PC-3 (cell line): ENCODE data around the gene RAD51D. TPM values are rescaled to one million over a fixed set of nuclear protein-coding genes. Genes with fewer than 3 reads are reported as not detected.

ENCODE experiments used
- ATAC-seq: fragments of 200-7000 bp; cut with Tn5 transposase; 2 replicates; pipeline ENCODE4 v1.9.1; 2020; ENCODE audit warnings: mild to moderate bottlenecking, moderate library complexity
- BruUV-seq: library from RNA; stranded (reverse); fragments of 400-500 nt; replicated peaks from 2 replicates; lab custom pipeline; 2021; lab: Mats Ljungman, UMichigan
- CTCF ChIA-PET: fragments of 300-600 bp; sonication (Branson Sonifier 250); formaldehyde crosslinking; loops from one replicate; lab custom pipeline; 2022; ENCODE audit warnings: antibody characterized with exemption; lab: Charles Lee
- POLR2A ChIA-PET: fragments of 300-600 bp; sonication (Branson Sonifier 250); formaldehyde crosslinking; loops from one replicate; lab custom pipeline; 2022; ENCODE audit warnings: antibody characterized with exemption; ENCODE audit not compliant: unreplicated experiment; lab: Charles Lee
- DNase-seq: peaks from one replicate; pipeline ENCODE4 v3.0.0-alpha.2; 2015
- H2AFZ ChIP-seq: fragments of 300-600 bp; sonication (generic); 2 replicates; pipeline ENCODE4 v1.6.0; 2016; ENCODE audit warnings: antibody characterized with exemption, low read length
- H3F3A ChIP-seq: fragments of 300-600 bp; sonication (generic); one replicate; pipeline ENCODE4 v1.6.0; 2017; ENCODE audit warnings: antibody characterized with exemption, low read length, control low read depth, mild to moderate bottlenecking; ENCODE audit not compliant: unreplicated experiment
- H3K27ac ChIP-seq: fragments of 300-600 bp; sonication (generic); 2 replicates; pipeline ENCODE4 v1.5.1; 2016; ENCODE audit warnings: mild to moderate bottlenecking, low read length
- H3K27me3 ChIP-seq: fragments of 300-600 bp; sonication (generic); 2 replicates; pipeline ENCODE4 v1.6.1; 2016; ENCODE audit warnings: low read length, mixed read lengths
- H3K36me3 ChIP-seq: fragments of 300-600 bp; sonication (generic); 2 replicates; pipeline ENCODE4 v1.6.1; 2016; ENCODE audit warnings: low read depth, mixed run types, low read length, mixed read lengths
- H3K4me1 ChIP-seq: fragments of 300-600 bp; sonication (generic); 2 replicates; pipeline ENCODE4 v1.5.1; 2016; ENCODE audit warnings: low read length; ENCODE audit not compliant: insufficient read depth
- H3K4me2 ChIP-seq: fragments of 300-600 bp; sonication (generic); 2 replicates; pipeline ENCODE4 v1.6.0; 2016; ENCODE audit warnings: low read length
- H3K4me3 ChIP-seq: fragments of 300-600 bp; sonication (generic); 2 replicates; pipeline ENCODE4 v1.5.1; 2016; ENCODE audit warnings: mild to moderate bottlenecking, low read length, mixed read lengths
- H3K79me2 ChIP-seq: fragments of 300-600 bp; sonication (generic); 2 replicates; pipeline ENCODE4 v1.6.1; 2017; ENCODE audit warnings: low read length, mixed read lengths
- H3K9ac ChIP-seq: fragments of 300-600 bp; sonication (generic); 2 replicates; pipeline ENCODE4 v1.6.0; 2016; ENCODE audit warnings: mild to moderate bottlenecking, low read length
- H3K9me2 ChIP-seq: fragments of 300-600 bp; sonication (generic); replicated peaks from 2 replicates; pipeline ENCODE4 v1.6.1; 2016; ENCODE audit warnings: mixed run types, low read length, mixed read lengths
- H3K9me3 ChIP-seq: fragments of 300-600 bp; sonication (generic); 2 replicates; pipeline ENCODE4 v1.6.1; 2016; ENCODE audit warnings: low read length, mixed read lengths
- H4K20me1 ChIP-seq: fragments of 300-600 bp; sonication (generic); 2 replicates; pipeline ENCODE4 v1.6.1; 2016; ENCODE audit warnings: low read length, mixed read lengths
- EZH2 ChIP-seq: fragments of 300-600 bp; sonication (generic); IDR thresholded peaks from one replicate; pipeline ENCODE4 v1.6.1; 2017; ENCODE audit warnings: antibody characterized with exemption, mild to moderate bottlenecking, low read length; ENCODE audit not compliant: unreplicated experiment
- EZH2phosphoT487 ChIP-seq: fragments of 300-600 bp; sonication (generic); IDR thresholded peaks from 2 replicates; pipeline ENCODE4 v1.6.1; 2018; ENCODE audit warnings: mild to moderate bottlenecking, antibody characterized with exemption, low read length, borderline replicate concordance
- intact Hi-C: fragments of 100-400 bp; cut with micrococcal nuclease; formaldehyde crosslinking; loops from 2 replicates; pipeline ENCODE4 v1.9.0; 2023
- total RNA-seq: library from RNA; depleted of rRNA; stranded (reverse); fragments of >200 nt; gene quantifications from 2 replicates; pipeline ENCODE4 v1.2.3, GENCODE V29; 2014
- TF ChIP-seq, protein P1 (sequence below): fragments of 300-600 bp; sonication (generic); conservative IDR thresholded peaks from 2 replicates; pipeline ENCODE4 v1.5.1; 2017; ENCODE audit warnings: antibody characterized with exemption, low read depth, mild to moderate bottlenecking, low read length

RAD51D gene
- total RNA-seq, 1 experiment from 2014 or later = 10.7 TPM

DNA sequence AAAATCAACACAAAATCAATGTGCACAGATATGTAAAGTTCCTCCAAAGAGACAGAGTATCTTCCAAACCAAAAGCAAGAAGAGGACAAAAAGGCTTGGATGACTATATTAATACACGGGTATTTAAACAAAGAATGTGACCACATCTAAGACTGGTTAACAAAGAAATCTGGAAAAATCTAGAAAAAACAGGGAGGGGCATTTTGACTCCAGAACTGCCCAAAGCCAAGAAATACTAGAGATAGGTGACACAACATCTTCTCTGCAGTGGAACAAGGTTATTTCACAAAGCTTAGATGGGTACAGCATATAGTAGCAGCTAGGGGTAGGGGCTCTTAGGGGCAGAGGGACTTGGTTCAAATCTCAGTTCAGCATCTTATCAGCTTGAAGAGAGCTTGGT is 66.5 kb downstream of the RAD51D start:
- no peaks in the 10 kb centered on the region for H3K9me2 ChIP-seq
- intact Hi-C loops = no loop called here
- no peaks in the 10 kb centered on the region for H3K9me3 ChIP-seq
- no peaks in the 10 kb centered on the region for H3K27me3 ChIP-seq
- DNase-seq = no peak
- no peak overlapping the region for H2AFZ ChIP-seq
- CTCF ChIA-PET = no interaction called here
- H3K36me3 ChIP-seq = no peaks in the 10 kb centered on the region
- H3K4me3 ChIP-seq = no peak overlapping the region
- no peaks in the 10 kb centered on the region for H4K20me1 ChIP-seq
- no peak overlapping the region for H3K27ac ChIP-seq
- POLR2A ChIA-PET = no interaction called here
- no peaks in the 10 kb centered on the region for H3F3A ChIP-seq
- H3K9ac ChIP-seq = no peak overlapping the region
- ATAC-seq = no peak
- no TSS peak for BruUV-seq
- TF ChIP-seq, protein P1, sequence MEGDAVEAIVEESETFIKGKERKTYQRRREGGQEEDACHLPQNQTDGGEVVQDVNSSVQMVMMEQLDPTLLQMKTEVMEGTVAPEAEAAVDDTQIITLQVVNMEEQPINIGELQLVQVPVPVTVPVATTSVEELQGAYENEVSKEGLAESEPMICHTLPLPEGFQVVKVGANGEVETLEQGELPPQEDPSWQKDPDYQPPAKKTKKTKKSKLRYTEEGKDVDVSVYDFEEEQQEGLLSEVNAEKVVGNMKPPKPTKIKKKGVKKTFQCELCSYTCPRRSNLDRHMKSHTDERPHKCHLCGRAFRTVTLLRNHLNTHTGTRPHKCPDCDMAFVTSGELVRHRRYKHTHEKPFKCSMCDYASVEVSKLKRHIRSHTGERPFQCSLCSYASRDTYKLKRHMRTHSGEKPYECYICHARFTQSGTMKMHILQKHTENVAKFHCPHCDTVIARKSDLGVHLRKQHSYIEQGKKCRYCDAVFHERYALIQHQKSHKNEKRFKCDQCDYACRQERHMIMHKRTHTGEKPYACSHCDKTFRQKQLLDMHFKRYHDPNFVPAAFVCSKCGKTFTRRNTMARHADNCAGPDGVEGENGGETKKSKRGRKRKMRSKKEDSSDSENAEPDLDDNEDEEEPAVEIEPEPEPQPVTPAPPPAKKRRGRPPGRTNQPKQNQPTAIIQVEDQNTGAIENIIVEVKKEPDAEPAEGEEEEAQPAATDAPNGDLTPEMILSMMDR = no peak
- TF ChIP-seq EZH2phosphoT487 (no peak), EZH2 (no peak)
- no peak overlapping the region for H3K4me2 ChIP-seq
- H3K4me1 ChIP-seq = peaks cover 12% of the 10 kb centered on the region
- H3K79me2 ChIP-seq = peaks cover 93% of the 10 kb centered on the region

DNA sequence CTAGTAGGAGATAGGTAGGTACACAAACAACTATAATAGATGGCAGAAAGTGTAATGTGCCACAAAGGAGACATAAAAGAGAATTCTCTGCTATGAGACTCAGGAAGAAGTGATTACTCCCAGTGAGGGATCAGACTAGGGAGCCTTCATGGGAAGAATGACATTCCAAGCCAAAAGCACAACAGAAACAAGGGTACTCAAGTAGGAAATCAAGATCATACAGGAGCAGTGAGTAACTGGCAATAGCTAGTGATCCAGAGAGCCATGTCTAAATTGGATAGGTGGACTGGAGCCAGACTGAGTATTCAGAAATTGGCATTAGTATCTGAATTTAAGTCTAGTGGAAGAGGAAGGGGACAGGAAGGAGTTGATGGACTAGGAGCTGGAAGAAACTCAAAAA is 66.9 kb downstream of the RAD51D start:
- ChIA-PET CTCF (no interaction called here), POLR2A (no interaction called here)
- H3F3A ChIP-seq = no peaks in the 10 kb centered on the region
- no peaks in the 10 kb centered on the region for H3K36me3 ChIP-seq
- no peak overlapping the region for H2AFZ ChIP-seq
- no peak overlapping the region for H3K9ac ChIP-seq
- H3K27ac ChIP-seq = no peak overlapping the region
- H3K9me2 ChIP-seq = no peaks in the 10 kb centered on the region
- no peaks in the 10 kb centered on the region for H3K27me3 ChIP-seq
- no TSS peak for BruUV-seq
- H3K4me3 ChIP-seq = no peak overlapping the region
- H3K79me2 ChIP-seq = peaks cover 89% of the 10 kb centered on the region
- H3K9me3 ChIP-seq = no peaks in the 10 kb centered on the region
- no peaks in the 10 kb centered on the region for H4K20me1 ChIP-seq
- peaks cover 7% of the 10 kb centered on the region for H3K4me1 ChIP-seq
- no peak for ATAC-seq
- intact Hi-C loops = no loop called here
- TF ChIP-seq, protein P1 = no peak
- TF ChIP-seq EZH2 (no peak), EZH2phosphoT487 (no peak)
- no peak for DNase-seq
- H3K4me2 ChIP-seq = no peak overlapping the region

DNA sequence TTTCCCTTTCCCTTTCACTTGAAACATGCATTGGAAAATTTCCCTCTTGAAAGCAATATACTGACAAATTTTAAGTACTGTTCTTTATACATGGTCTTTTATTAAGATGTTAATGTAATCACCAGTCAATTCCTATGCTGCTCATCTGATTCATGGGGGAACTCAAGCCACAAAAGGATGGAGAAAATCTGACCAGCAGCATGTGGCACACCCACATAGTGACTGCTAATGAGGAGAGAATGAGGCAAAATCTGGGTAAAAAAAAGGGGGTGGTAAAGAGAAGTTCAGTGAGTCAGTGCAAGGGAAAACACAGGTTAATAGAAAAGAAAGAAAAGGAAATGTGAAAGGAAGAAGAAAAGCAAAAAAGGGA is 67.4 kb downstream of the RAD51D start:
- DNase-seq (no peak), ATAC-seq (no peak)
- no peak for TF ChIP-seq EZH2
- TF ChIP-seq, protein P1 = no peak
- TF ChIP-seq EZH2phosphoT487 = no peak
- peaks cover 5% of the 10 kb centered on the region for H3K4me1 ChIP-seq
- H3K9me2 ChIP-seq = no peaks in the 10 kb centered on the region
- CTCF ChIA-PET = no interaction called here
- H3K27me3 ChIP-seq = no peaks in the 10 kb centered on the region
- no peaks in the 10 kb centered on the region for H3K36me3 ChIP-seq
- no peak overlapping the region for H3K9ac ChIP-seq
- H4K20me1 ChIP-seq = no peaks in the 10 kb centered on the region
- POLR2A ChIA-PET = no interaction called here
- H2AFZ ChIP-seq = no peak overlapping the region
- peaks cover under 1% of the 10 kb centered on the region for H3F3A ChIP-seq
- intact Hi-C loops = no loop called here
- H3K79me2 ChIP-seq = peaks cover 86% of the 10 kb centered on the region
- BruUV-seq = no TSS peak
- H3K4me2 ChIP-seq = no peak overlapping the region
- H3K27ac ChIP-seq = no peak overlapping the region
- H3K4me3 ChIP-seq = no peak overlapping the region
- H3K9me3 ChIP-seq = no peaks in the 10 kb centered on the region
